Keratinocyte (primary cell): ENCODE measurements around the gene DIP2C. TPM values are rescaled to one million over a fixed set of nuclear protein-coding genes. Genes with fewer than 3 reads are reported as not detected.

ENCODE experiments used
- DNase-seq: peaks from one replicate; pipeline ENCODE4 v3.0.0-alpha.2; 2011; ENCODE audit warnings: low read depth, missing footprints, low spot score
- FAIRE-seq: peaks from 2 replicates; lab custom pipeline; 2011; peaks lifted over from hg19 to GRCh38; lab: Jason Lieb, UNC
- H2AFZ ChIP-seq: 2 replicates; pipeline ENCODE4 v1.6.0; 2012; ENCODE audit warnings: low read length, control low read depth, inconsistent platforms; ENCODE audit not compliant: control insufficient read depth
- H3K27ac ChIP-seq: 2 replicates; pipeline ENCODE4 v1.5.1; 2011; ENCODE audit warnings: low read length; ENCODE audit not compliant: control insufficient read depth, insufficient read depth
- H3K27me3 ChIP-seq: 3 replicates; pipeline ENCODE4 v1.6.0; 2011; ENCODE audit warnings: low read length; ENCODE audit not compliant: control insufficient read depth, insufficient read depth; ENCODE audit errors: extremely low read depth
- H3K36me3 ChIP-seq, 2 experiments: 2 replicates in 1 of 2; 3 replicates in 1 of 2; pipeline ENCODE4 v1.5.1; 2011; ENCODE audit warnings: low read length in 2 of 2, mild to moderate bottlenecking in 1 of 2; ENCODE audit not compliant: control insufficient read depth in 2 of 2, insufficient read depth in 2 of 2; ENCODE audit errors: extremely low read depth in 1 of 2
- H3K4me1 ChIP-seq: 3 replicates; pipeline ENCODE4 v1.5.1; 2011; ENCODE audit warnings: low read length; ENCODE audit not compliant: control insufficient read depth, insufficient read depth; ENCODE audit errors: extremely low read depth
- H3K4me2 ChIP-seq: 3 replicates; pipeline ENCODE4 v1.6.0; 2011; ENCODE audit warnings: low read depth, low read length; ENCODE audit not compliant: control insufficient read depth, insufficient read depth; ENCODE audit errors: extremely low read depth
- H3K4me3 ChIP-seq, 3 experiments: fragments of 200-600 bp in 1 of 3; sonication (generic) in 1 of 3; 2 replicates in 2 of 3; 3 replicates in 1 of 3; pipeline ENCODE4 v1.5.1; 2011 to 2016; ENCODE audit warnings: low read length in 3 of 3, mild to moderate bottlenecking in 3 of 3, control low read depth in 2 of 3, inconsistent platforms in 1 of 3, low read depth in 1 of 3, mixed read lengths in 1 of 3, mixed run types in 1 of 3, moderate library complexity in 1 of 3; ENCODE audit not compliant: control insufficient read depth in 2 of 3, insufficient read depth in 2 of 3; ENCODE audit errors: extremely low read depth in 1 of 3
- H3K79me2 ChIP-seq: 2 replicates; pipeline ENCODE4 v1.6.0; 2012; ENCODE audit warnings: low read length; ENCODE audit not compliant: control insufficient read depth, insufficient read depth
- H3K9ac ChIP-seq: 3 replicates; pipeline ENCODE4 v1.6.0; 2011; ENCODE audit warnings: low read length; ENCODE audit not compliant: control insufficient read depth, insufficient read depth; ENCODE audit errors: extremely low read depth
- H3K9me1 ChIP-seq: 3 replicates; pipeline ENCODE4 v1.6.0; 2011; ENCODE audit warnings: low read length; ENCODE audit not compliant: control insufficient read depth, insufficient read depth; ENCODE audit errors: extremely low read depth
- H3K9me3 ChIP-seq: 2 replicates; pipeline ENCODE4 v1.5.1; 2012; ENCODE audit warnings: low read depth, low read length; ENCODE audit not compliant: control insufficient read depth
- H4K20me1 ChIP-seq: 3 replicates; pipeline ENCODE4 v1.6.0; 2011; ENCODE audit warnings: low read length; ENCODE audit not compliant: control insufficient read depth, insufficient read depth; ENCODE audit errors: extremely low read depth
- EZH2 ChIP-seq: IDR thresholded peaks from one replicate; pipeline ENCODE4 v1.6.1; 2012; ENCODE audit warnings: inconsistent platforms, mild to moderate bottlenecking, low read length, moderate library complexity
- dilution Hi-C: fragments of 300-500 bp; cut with MboI; formaldehyde crosslinking; loops from one replicate; pipeline ENCODE4 v1.7.0; 2020; ENCODE audit warnings: low sequenced_read_pairs; ENCODE audit not compliant: extremely low pct_ligation_motif_present
- polyA plus RNA-seq, 5 experiments: library from polyadenylated mRNA; depleted of rRNA in 3 of 5; stranded (reverse) in 3 of 5; stranded (forward) in 1 of 5; unstranded in 1 of 5; fragments of >200 nt; gene quantifications; 1 replicate in 1 of 5; 2 replicates in 3 of 5; 3 replicates in 1 of 5; pipeline versions ENCODE4 v1.2.1 to v1.2.3, GENCODE V29; 2011 to 2012; ENCODE audit warnings: missing spikeins in 2 of 5, low read depth in 1 of 5, low replicate concordance in 1 of 5
- TF ChIP-seq, protein P1 (sequence below), 3 experiments: IDR thresholded peaks in 1 of 3; conservative IDR thresholded peaks in 1 of 3; optimal IDR thresholded peaks in 1 of 3; 2 replicates in 2 of 3; 3 replicates in 1 of 3; pipeline versions ENCODE3 to v1.5.1; 2011; ENCODE audit warnings: low read length in 3 of 3, mild to moderate bottlenecking in 3 of 3, moderate library complexity in 2 of 3, control low read depth in 1 of 3, inconsistent platforms in 1 of 3; ENCODE audit not compliant: insufficient read depth in 2 of 3; ENCODE audit errors: extremely low read depth in 1 of 3

The DIP2C gene
- polyA plus RNA-seq, 1 donor (not counting 4 experiments of a cell fraction or from before 2014, with no cell fraction given), result 1.3 TPM

- dilution Hi-C loops, result no loop called here
- no peak overlapping the region for H2AFZ ChIP-seq
- no peak overlapping the region for H3K4me2 ChIP-seq
- H3K4me1 ChIP-seq, result no peaks in the 10 kb centered on the region
- no peak for FAIRE-seq
- H3K9me1 ChIP-seq, result no peaks in the 10 kb centered on the region
- TF ChIP-seq, protein P1, sequence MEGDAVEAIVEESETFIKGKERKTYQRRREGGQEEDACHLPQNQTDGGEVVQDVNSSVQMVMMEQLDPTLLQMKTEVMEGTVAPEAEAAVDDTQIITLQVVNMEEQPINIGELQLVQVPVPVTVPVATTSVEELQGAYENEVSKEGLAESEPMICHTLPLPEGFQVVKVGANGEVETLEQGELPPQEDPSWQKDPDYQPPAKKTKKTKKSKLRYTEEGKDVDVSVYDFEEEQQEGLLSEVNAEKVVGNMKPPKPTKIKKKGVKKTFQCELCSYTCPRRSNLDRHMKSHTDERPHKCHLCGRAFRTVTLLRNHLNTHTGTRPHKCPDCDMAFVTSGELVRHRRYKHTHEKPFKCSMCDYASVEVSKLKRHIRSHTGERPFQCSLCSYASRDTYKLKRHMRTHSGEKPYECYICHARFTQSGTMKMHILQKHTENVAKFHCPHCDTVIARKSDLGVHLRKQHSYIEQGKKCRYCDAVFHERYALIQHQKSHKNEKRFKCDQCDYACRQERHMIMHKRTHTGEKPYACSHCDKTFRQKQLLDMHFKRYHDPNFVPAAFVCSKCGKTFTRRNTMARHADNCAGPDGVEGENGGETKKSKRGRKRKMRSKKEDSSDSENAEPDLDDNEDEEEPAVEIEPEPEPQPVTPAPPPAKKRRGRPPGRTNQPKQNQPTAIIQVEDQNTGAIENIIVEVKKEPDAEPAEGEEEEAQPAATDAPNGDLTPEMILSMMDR (optimal IDR thresholded peaks at IDR 0.05 in 1 of 3, IDR thresholded peaks at IDR 0.05 in 1 of 3, conservative IDR thresholded peaks at IDR 0.05 in 1 of 3; ENCODE audit: extremely low read depth in 1 of 3, insufficient read depth in 2 of 3, low read length in 3 of 3), result no peak
- no peak for TF ChIP-seq EZH2
- H3K9ac ChIP-seq, result no peak overlapping the region
- no peak overlapping the region for H3K4me3 ChIP-seq
- H4K20me1 ChIP-seq, result no peaks in the 10 kb centered on the region
- no peak for DNase-seq
- H3K27ac ChIP-seq, result no peak overlapping the region
- peaks cover 0 to 6% of the 10 kb centered on the region in 2 experiments for H3K36me3 ChIP-seq
- no peaks in the 10 kb centered on the region for H3K9me3 ChIP-seq
- no peaks in the 10 kb centered on the region for H3K79me2 ChIP-seq
- no peaks in the 10 kb centered on the region for H3K27me3 ChIP-seq
Observed at GRCh38 chr10:366186-366585, 323.3 kb downstream of the DIP2C start.

DNA sequence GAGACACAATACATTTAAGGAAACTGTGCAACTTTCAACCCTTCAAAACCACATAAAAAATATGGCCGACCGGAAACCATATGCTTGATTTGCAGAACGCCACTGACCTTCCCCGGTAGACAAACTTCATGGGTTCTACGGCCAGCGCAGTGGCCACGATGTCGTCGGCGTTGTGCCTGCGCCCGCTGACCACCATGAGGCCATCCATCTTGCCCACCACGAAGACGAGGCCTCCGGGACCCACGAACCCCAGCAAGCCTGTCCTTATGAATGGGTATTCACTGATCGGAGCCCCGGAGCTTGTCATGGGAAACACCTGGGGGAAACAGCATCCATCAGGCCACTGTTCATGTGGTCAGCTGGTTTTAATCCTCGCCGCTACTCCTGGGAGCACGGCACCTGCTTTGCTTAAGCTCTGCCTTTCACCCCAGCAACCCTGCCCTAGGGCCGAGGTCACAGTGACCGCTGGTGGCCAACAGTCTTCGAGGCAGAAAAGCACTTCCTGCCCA, 325.1 kb downstream of the DIP2C start:
- Histone ChIP-seq H3K36me3 (peaks cover 0 to 4% of the 10 kb centered on the region in 2 experiments), H3K4me1 (no peaks in the 10 kb centered on the region), H2AFZ (no peak overlapping the region), H3K9ac (no peak overlapping the region), H3K27me3 (no peaks in the 10 kb centered on the region), H3K9me1 (no peaks in the 10 kb centered on the region), H3K9me3 (no peaks in the 10 kb centered on the region), H3K27ac (no peak overlapping the region), H3K4me2 (no peak overlapping the region), H4K20me1 (no peaks in the 10 kb centered on the region), H3K79me2 (no peaks in the 10 kb centered on the region), H3K4me3 (no peak overlapping the region)
- dilution Hi-C loops, result no loop called here
- FAIRE-seq, result no peak
- no peak for DNase-seq
- TF ChIP-seq, protein P1 (optimal IDR thresholded peaks at IDR 0.05 in 1 of 3, IDR thresholded peaks at IDR 0.05 in 1 of 3, conservative IDR thresholded peaks at IDR 0.05 in 1 of 3; ENCODE audit: extremely low read depth in 1 of 3, insufficient read depth in 2 of 3, low read length in 3 of 3), result no peak
- no peak for TF ChIP-seq EZH2
